Peyer's patch (tissue), 4 donors: ENCODE data around the gene GABBR2.

Source experiments
- CTCF ChIP-seq, 6 experiments: fragments of 450-650 bp in 4 of 6; fragments of 200-600 bp in 2 of 6; sonication (generic) in 1 of 6; IDR thresholded peaks; one replicate each; pipeline ENCODE4 v1.5.1; 2017 to 2019; ENCODE audit warnings: antibody characterized with exemption in 6 of 6, mild to moderate bottlenecking in 3 of 6, moderate library complexity in 1 of 6
- POLR2A ChIP-seq, 2 donors: fragments of 450-650 bp; IDR thresholded peaks; one replicate each; pipeline ENCODE4 v1.5.1; 2017; ENCODE audit warnings: antibody characterized with exemption in 2 of 2, mild to moderate bottlenecking in 2 of 2, moderate library complexity in 2 of 2

- TF ChIP-seq CTCF (IDR thresholded peaks at IDR 0.05) (no peak), POLR2A (IDR thresholded peaks at IDR 0.05) (no peak)
Measured at GRCh38 chr9:98357921-98358535, 350.7 kb downstream of the GABBR2 start.
